HG02852 (cell line): ENCODE measurements around the gene FXYD4.
"Not testable (repeated sequence)": the region's sequence is repeated elsewhere in the genome, so short reads cannot be mapped to it uniquely, and the experiment has no call there.

Experiments used
- ATAC-seq: cut with Tn5 transposase; IDR thresholded peaks from one replicate; pipeline ENCODE4 v1.9.1; 2021; ENCODE audit warnings: mild to moderate bottlenecking, moderate library complexity; ENCODE audit not compliant: unreplicated experiment

FXYD4 gene

GRCh38 chr10:43374194-43374593 lies 2.8 kb downstream of the FXYD4 start:
- ATAC-seq, result no peak

GRCh38 chr10:43375401-43376020 lies 4.1 kb downstream of the FXYD4 start:
- ATAC-seq, result no peak

- ATAC-seq, result no peak
Observed at GRCh38 chr10:43376046-43376635, 4.7 kb downstream of the FXYD4 start.

- no peak for ATAC-seq
Observed at GRCh38 chr10:43376828-43377423, 5.5 kb downstream of the FXYD4 start.

GRCh38 chr10:43377424-43377883 lies 6.0 kb downstream of the FXYD4 start:
- no peak for ATAC-seq

- no peak for ATAC-seq
Observed at GRCh38 chr10:43380610-43381222, 9.3 kb downstream of the FXYD4 start.

- ATAC-seq, result no peak
Observed at GRCh38 chr10:43383204-43383971, 12.0 kb downstream of the FXYD4 start.

- no peak for ATAC-seq
Observed at GRCh38 chr10:43384252-43385221, 13.1 kb downstream of the FXYD4 start.

- no peak for ATAC-seq
Observed at GRCh38 chr10:43385412-43386004, 14.1 kb downstream of the FXYD4 start.

GRCh38 chr10:43386549-43386948 lies 15.1 kb downstream of the FXYD4 start:
- ATAC-seq, result no peak

- no peak for ATAC-seq
Observed at GRCh38 chr10:43386981-43387677, 15.7 kb downstream of the FXYD4 start.

GRCh38 chr10:43387678-43388032 lies 16.2 kb downstream of the FXYD4 start:
- ATAC-seq, result no peak

- no peak for ATAC-seq
Observed at GRCh38 chr10:43389867-43390266, 18.4 kb downstream of the FXYD4 start.

GRCh38 chr10:43390333-43390732 lies 18.9 kb downstream of the FXYD4 start:
- ATAC-seq, result no peak

GRCh38 chr10:43390759-43391158 lies 19.3 kb downstream of the FXYD4 start:
- no peak for ATAC-seq

- no peak for ATAC-seq
Observed at GRCh38 chr10:43391496-43391895, 20.1 kb downstream of the FXYD4 start.

GRCh38 chr10:43392748-43393147 lies 21.3 kb downstream of the FXYD4 start:
- no peak for ATAC-seq

GRCh38 chr10:43393186-43393585 lies 21.8 kb downstream of the FXYD4 start:
- not testable (repeated sequence) for ATAC-seq
